HG03103 (cell line): Measurements from ENCODE around the gene CAMKK2.
"Not testable (repeated sequence)": the region's sequence is repeated elsewhere in the genome, so short reads cannot be mapped to it uniquely, and the experiment has no call there.

Source experiments
- ATAC-seq: cut with Tn5 transposase; IDR thresholded peaks from one replicate; pipeline ENCODE4 v1.9.1; 2021; ENCODE audit warnings: low read depth; ENCODE audit not compliant: unreplicated experiment

The CAMKK2 gene

GRCh38 chr12:121202407-121203355, 93.8 kb downstream of the CAMKK2 start:
- ATAC-seq = no peak

GRCh38 chr12:121201140-121201539, 95.4 kb downstream of the CAMKK2 start:
- not testable (repeated sequence) for ATAC-seq

GRCh38 chr12:121198949-121199348, 97.6 kb downstream of the CAMKK2 start:
- ATAC-seq = no peak

- ATAC-seq = no peak
Measured at GRCh38 chr12:121196902-121197301, 99.6 kb downstream of the CAMKK2 start.

- no peak for ATAC-seq
Measured at GRCh38 chr12:121191151-121191550, 105.4 kb downstream of the CAMKK2 start.

DNA sequence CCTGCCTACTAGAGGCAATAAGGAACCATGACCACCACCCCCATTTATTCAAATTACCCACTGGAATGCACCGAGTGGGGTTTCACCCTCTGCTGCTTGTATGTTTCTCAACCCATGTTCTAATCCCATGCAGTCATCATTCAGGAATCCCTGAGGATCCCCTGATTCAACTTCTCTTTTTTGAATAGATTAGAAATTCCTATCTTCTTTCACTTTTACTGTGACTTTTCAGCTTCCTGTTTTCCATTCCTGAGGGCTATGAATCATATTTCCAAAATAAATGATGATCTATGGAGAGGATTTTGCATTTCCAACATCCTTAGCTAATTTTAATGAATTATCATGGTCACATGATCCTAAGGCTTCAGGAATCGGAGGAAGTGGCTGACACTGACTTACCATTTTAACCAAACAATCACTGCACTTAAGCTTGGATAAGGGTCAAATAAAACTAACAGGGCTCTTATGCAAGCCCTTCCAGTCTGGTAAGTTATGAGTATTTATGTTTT, 105.9 kb downstream of the CAMKK2 start:
- ATAC-seq = no peak

- no peak for ATAC-seq
Measured at GRCh38 chr12:121189619-121190155, 106.8 kb downstream of the CAMKK2 start.

DNA sequence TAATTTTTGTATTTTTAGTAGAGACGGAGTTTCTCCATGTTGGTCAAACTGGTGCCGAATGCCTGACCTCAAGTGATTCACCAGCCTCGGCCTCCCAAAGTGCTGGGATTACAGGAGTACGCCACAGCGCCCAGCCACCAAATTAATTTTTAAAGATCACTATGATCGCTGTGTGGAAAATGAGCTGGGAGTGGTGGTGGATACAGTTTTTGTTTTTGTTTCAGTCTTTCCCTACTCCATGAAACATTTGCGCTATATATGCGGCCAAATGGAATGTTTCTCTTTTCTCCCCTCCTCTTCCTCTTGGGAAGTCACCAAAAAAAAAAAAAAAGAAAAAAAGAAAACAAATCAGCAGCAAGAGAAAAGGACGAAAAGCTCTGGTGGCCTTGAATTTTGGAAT, 107.4 kb downstream of the CAMKK2 start:
- no peak for ATAC-seq

- no peak for ATAC-seq
Measured at GRCh38 chr12:121188227-121188626, 108.3 kb downstream of the CAMKK2 start.
